ENCODE results near the gene APC.

DNA sequence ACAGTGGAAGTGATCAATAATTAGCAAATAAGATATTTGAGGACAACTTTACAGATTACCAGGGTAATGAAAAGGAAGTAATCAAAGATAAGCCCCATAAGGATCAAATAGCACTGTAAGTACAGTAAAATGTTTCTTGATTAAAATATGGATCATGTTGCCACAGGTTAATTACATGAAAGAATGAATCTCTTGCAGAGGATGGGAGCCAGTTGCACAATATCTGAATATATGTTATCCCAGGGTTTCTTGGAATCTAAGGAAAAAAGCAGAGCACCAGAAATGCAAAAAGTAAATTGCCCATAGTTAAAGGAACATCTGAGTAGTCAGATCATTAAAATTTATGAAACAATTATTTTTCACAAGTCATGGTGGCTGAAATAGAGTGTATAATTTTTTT is 109.6 kb downstream of the APC start:
- TF ChIP-seq, protein P1, sequence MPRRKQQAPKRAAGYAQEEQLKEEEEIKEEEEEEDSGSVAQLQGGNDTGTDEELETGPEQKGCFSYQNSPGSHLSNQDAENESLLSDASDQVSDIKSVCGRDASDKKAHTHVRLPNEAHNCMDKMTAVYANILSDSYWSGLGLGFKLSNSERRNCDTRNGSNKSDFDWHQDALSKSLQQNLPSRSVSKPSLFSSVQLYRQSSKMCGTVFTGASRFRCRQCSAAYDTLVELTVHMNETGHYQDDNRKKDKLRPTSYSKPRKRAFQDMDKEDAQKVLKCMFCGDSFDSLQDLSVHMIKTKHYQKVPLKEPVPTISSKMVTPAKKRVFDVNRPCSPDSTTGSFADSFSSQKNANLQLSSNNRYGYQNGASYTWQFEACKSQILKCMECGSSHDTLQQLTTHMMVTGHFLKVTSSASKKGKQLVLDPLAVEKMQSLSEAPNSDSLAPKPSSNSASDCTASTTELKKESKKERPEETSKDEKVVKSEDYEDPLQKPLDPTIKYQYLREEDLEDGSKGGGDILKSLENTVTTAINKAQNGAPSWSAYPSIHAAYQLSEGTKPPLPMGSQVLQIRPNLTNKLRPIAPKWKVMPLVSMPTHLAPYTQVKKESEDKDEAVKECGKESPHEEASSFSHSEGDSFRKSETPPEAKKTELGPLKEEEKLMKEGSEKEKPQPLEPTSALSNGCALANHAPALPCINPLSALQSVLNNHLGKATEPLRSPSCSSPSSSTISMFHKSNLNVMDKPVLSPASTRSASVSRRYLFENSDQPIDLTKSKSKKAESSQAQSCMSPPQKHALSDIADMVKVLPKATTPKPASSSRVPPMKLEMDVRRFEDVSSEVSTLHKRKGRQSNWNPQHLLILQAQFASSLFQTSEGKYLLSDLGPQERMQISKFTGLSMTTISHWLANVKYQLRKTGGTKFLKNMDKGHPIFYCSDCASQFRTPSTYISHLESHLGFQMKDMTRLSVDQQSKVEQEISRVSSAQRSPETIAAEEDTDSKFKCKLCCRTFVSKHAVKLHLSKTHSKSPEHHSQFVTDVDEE (CRISPR knock-in tag; IDR thresholded peaks at IDR 0.05): no peak
- no peak for TF ChIP-seq TOX (CRISPR knock-in tag; IDR thresholded peaks at IDR 0.05; ENCODE audit: borderline replicate concordance)
- TF ChIP-seq, protein P2, sequence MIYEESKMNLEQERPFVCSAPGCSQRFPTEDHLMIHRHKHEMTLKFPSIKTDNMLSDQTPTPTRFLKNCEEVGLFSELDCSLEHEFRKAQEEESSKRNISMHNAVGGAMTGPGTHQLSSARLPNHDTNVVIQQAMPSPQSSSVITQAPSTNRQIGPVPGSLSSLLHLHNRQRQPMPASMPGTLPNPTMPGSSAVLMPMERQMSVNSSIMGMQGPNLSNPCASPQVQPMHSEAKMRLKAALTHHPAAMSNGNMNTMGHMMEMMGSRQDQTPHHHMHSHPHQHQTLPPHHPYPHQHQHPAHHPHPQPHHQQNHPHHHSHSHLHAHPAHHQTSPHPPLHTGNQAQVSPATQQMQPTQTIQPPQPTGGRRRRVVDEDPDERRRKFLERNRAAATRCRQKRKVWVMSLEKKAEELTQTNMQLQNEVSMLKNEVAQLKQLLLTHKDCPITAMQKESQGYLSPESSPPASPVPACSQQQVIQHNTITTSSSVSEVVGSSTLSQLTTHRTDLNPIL (CRISPR knock-in tag; IDR thresholded peaks at IDR 0.05; ENCODE audit: low read depth): no peak

All from SK-N-SH treated with all-trans-retinoic acid at 6 μM for 48 hours (cell line).